GM12873 (cell line): ENCODE data around the gene FGD2.

Experiments
- TF ChIP-seq, protein P1 (sequence below): IDR thresholded peaks from 2 replicates; pipeline ENCODE4 v1.5.1; 2012; ENCODE audit warnings: low read depth, mild to moderate bottlenecking, moderate library complexity, low read length, control low read depth; ENCODE audit not compliant: insufficient read depth; ENCODE audit errors: missing control alignments

The FGD2 gene

GRCh38 chr6:37047689-37048402, 42.4 kb downstream of the FGD2 start:
- TF ChIP-seq, protein P1, sequence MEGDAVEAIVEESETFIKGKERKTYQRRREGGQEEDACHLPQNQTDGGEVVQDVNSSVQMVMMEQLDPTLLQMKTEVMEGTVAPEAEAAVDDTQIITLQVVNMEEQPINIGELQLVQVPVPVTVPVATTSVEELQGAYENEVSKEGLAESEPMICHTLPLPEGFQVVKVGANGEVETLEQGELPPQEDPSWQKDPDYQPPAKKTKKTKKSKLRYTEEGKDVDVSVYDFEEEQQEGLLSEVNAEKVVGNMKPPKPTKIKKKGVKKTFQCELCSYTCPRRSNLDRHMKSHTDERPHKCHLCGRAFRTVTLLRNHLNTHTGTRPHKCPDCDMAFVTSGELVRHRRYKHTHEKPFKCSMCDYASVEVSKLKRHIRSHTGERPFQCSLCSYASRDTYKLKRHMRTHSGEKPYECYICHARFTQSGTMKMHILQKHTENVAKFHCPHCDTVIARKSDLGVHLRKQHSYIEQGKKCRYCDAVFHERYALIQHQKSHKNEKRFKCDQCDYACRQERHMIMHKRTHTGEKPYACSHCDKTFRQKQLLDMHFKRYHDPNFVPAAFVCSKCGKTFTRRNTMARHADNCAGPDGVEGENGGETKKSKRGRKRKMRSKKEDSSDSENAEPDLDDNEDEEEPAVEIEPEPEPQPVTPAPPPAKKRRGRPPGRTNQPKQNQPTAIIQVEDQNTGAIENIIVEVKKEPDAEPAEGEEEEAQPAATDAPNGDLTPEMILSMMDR, result no peak

- TF ChIP-seq, protein P1, result no peak
Observed at GRCh38 chr6:37048403-37048850, 43.0 kb downstream of the FGD2 start.

DNA sequence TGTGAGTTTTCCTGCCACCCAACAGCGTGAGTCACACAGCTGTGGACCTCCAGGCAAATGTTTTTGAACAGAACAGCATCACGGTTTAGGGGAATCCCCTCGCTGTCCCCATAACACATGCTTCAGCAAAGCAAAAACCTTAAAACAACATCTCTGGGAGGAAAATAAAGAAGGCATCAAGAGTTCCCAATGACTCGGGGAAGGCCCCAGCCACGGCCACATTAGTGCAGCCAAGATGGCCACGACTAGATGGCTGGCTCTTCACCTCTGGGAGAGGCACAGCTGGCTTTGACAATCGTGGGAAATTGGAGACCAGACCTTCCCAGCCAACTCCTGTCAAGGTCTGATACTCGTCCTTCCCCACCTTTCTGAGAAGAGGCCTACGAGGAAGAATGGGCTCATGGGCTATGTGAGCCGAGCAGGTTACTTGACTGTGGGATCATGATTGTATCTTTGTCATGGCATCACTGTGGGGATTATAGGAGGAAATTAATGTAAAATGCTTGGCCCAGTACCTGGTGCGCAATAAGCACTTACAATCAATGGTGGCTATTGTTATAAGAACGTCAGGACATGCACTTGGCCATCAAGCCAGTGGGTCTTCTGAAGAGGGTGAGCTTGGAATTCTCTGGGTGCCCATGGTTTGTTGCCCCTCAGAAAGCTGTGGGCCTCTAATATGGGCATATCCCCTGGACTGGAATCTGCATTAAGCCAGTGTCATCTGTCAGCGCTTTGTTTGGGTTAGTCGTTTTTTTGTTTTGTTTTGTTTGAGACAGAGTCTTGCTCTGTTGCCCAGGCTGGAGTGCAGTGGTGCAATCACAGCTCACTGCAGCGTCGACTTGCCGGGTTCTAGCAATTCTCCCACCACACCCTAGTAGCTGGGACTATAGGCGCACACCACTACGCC, 43.6 kb downstream of the FGD2 start:
- TF ChIP-seq, protein P1, result no peak

DNA sequence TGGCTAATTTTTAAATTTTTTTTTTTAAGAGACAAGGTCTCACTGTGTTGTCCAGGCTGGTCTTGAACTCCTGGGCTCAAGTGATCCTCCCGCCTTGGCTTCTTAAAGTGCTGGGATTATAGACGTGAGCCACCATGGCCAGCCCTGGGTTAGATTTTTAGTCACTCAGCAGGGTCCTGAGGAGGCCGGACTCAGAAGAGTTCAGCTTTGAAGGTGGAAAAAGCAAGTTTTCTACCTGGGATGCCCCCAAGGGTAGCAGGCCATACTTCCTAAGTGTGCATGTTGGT, 44.2 kb downstream of the FGD2 start:
- TF ChIP-seq, protein P1, result no peak

- TF ChIP-seq, protein P1, result no peak
Observed at GRCh38 chr6:37050045-37050853, 44.8 kb downstream of the FGD2 start.

DNA sequence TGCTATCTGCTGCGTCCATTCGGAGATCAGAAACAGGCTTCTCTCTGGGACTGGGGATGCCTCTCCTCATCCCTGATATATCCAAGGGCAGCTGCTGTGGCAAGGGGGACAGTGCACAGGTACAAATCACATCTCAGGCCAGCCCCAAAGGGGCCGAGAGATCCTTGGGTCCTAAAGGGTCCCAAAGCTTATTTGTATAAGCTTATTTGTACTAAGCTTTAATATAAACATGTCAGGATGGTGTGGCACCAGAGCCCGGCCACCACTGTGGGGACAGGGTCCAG, 45.3 kb downstream of the FGD2 start:
- TF ChIP-seq, protein P1, result no peak

DNA sequence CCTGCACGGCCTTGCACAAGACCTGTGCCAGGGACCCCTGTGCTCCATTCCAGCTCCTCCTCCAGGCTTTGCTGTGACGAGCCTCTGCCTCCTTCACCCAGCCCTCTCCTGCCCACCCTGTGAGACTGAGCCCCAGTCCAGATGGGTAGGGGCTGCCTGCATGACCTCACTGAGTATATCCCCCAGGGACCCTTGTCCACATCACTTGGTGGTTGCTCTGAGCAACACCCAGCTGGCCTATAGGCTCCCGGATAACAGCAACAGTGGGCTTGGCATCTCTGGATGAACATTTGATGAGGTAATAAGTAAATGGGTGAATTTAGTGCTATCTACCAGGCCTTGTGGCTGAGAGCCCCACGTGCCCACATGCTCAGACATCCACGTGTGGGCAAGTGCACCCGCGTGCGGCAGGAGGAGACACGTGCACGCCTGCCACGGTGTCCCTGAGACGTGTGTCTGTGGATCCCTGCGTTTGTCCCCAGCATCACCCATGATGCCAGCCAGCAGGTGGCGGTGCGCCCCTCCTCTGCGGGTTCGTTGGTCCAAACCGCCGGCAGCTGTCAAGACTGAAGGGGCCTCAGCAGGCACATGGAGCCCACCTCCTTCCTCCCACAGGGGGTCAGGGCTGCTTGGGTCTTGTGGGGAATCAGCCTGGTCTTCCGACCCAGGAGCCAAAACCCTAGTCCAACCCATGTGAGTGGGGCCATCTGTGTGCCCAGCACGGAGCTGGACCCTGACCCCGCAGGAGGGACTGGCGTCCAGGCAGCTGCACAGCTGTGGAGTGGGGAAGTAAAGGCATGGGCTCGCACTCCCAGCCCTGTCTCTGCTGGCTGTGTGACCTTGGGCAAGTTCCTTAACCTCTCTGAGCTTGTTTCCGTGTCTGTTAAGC, 45.9 kb downstream of the FGD2 start:
- TF ChIP-seq, protein P1, result peak; percentile 92
